Measurements from ENCODE around the gene CDC42. TPM values are rescaled to one million over a fixed set of nuclear protein-coding genes. Genes with fewer than 3 reads are reported as not detected.

CDC42 gene
- total RNA-seq, 1 experiment from 2014 or later = 171 TPM

DNA sequence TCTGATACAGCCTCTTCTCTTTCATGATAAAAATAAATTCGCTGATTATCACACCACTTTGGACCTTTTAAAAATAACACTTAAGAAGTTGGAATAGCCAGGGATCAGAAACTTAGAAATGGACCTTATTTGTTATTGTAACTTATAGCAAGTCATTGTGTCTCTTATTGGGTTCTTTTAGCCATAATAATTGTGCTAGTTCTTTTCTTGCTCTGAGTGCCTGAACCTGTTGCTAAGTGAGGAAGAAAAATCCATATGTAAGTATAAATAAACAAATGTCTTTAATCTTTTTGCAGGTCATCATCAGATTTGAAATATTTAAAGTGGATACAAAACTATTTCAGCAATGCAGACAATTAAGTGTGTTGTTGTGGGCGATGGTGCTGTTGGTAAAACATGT, 25.6 kb downstream of the CDC42 start (continued):
- TF ChIP-seq, protein P1, sequence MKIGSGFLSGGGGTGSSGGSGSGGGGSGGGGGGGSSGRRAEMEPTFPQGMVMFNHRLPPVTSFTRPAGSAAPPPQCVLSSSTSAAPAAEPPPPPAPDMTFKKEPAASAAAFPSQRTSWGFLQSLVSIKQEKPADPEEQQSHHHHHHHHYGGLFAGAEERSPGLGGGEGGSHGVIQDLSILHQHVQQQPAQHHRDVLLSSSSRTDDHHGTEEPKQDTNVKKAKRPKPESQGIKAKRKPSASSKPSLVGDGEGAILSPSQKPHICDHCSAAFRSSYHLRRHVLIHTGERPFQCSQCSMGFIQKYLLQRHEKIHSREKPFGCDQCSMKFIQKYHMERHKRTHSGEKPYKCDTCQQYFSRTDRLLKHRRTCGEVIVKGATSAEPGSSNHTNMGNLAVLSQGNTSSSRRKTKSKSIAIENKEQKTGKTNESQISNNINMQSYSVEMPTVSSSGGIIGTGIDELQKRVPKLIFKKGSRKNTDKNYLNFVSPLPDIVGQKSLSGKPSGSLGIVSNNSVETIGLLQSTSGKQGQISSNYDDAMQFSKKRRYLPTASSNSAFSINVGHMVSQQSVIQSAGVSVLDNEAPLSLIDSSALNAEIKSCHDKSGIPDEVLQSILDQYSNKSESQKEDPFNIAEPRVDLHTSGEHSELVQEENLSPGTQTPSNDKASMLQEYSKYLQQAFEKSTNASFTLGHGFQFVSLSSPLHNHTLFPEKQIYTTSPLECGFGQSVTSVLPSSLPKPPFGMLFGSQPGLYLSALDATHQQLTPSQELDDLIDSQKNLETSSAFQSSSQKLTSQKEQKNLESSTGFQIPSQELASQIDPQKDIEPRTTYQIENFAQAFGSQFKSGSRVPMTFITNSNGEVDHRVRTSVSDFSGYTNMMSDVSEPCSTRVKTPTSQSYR (CRISPR knock-in tag; IDR thresholded peaks at IDR 0.05) = no peak
- TF ChIP-seq ZNF121 (CRISPR knock-in tag; IDR thresholded peaks at IDR 0.05) = no peak
- TF ChIP-seq, protein P2, sequence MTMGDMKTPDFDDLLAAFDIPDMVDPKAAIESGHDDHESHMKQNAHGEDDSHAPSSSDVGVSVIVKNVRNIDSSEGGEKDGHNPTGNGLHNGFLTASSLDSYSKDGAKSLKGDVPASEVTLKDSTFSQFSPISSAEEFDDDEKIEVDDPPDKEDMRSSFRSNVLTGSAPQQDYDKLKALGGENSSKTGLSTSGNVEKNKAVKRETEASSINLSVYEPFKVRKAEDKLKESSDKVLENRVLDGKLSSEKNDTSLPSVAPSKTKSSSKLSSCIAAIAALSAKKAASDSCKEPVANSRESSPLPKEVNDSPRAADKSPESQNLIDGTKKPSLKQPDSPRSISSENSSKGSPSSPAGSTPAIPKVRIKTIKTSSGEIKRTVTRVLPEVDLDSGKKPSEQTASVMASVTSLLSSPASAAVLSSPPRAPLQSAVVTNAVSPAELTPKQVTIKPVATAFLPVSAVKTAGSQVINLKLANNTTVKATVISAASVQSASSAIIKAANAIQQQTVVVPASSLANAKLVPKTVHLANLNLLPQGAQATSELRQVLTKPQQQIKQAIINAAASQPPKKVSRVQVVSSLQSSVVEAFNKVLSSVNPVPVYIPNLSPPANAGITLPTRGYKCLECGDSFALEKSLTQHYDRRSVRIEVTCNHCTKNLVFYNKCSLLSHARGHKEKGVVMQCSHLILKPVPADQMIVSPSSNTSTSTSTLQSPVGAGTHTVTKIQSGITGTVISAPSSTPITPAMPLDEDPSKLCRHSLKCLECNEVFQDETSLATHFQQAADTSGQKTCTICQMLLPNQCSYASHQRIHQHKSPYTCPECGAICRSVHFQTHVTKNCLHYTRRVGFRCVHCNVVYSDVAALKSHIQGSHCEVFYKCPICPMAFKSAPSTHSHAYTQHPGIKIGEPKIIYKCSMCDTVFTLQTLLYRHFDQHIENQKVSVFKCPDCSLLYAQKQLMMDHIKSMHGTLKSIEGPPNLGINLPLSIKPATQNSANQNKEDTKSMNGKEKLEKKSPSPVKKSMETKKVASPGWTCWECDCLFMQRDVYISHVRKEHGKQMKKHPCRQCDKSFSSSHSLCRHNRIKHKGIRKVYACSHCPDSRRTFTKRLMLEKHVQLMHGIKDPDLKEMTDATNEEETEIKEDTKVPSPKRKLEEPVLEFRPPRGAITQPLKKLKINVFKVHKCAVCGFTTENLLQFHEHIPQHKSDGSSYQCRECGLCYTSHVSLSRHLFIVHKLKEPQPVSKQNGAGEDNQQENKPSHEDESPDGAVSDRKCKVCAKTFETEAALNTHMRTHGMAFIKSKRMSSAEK (CRISPR knock-in tag; IDR thresholded peaks at IDR 0.05; ENCODE audit: borderline replicate concordance) = no peak
- TF ChIP-seq ELF4 (CRISPR knock-in tag; IDR thresholded peaks at IDR 0.05; ENCODE audit: low read depth) = no peak

DNA sequence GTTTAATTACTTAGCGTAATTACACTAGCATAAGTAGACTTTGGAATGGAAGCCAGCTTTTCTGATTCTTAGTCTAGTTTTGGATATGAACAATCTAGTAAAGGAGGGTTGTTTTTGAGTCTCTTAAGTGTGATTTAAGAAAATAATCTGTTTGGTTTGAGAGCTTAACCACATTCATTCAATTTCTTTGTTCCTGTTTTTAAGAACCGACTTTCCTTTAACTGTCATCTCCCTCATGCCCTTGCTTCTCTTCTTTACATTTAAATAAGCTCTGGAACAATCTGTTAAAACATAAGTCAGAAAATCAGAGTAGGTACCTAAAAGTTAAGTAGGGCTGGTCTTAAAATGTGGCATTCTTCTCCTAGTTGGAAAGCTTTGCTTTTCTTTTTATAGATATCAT, 27.7 kb downstream of the CDC42 start:
- no peak for DNase-seq (ENCODE audit: low spot score)
- Mint-ChIP-seq H3K4me1 (peaks cover 8% of the 10 kb centered on the region), H3K27me3 (ENCODE audit: low read depth) (no peaks in the 10 kb centered on the region), H3K36me3 (peaks cover 25% of the 10 kb centered on the region), H3K4me3 (no peak overlapping the region), H3K27ac (no peak overlapping the region), H3K9me3 (no peaks in the 10 kb centered on the region)
- ChIA-PET POLR2A (no interaction called here), CTCF (interaction anchor here (1.8 kb wide), 1 partner anchor 10 kb away, joined by 4 read pairs; no protein-coding TSS in a partner anchor)
- TF ChIP-seq ZNF416 (CRISPR knock-in tag; IDR thresholded peaks at IDR 0.05) = no peak
- TF ChIP-seq, protein P3, sequence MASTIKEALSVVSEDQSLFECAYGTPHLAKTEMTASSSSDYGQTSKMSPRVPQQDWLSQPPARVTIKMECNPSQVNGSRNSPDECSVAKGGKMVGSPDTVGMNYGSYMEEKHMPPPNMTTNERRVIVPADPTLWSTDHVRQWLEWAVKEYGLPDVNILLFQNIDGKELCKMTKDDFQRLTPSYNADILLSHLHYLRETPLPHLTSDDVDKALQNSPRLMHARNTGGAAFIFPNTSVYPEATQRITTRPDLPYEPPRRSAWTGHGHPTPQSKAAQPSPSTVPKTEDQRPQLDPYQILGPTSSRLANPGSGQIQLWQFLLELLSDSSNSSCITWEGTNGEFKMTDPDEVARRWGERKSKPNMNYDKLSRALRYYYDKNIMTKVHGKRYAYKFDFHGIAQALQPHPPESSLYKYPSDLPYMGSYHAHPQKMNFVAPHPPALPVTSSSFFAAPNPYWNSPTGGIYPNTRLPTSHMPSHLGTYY (CRISPR knock-in tag; IDR thresholded peaks at IDR 0.05) = no peak
- TF ChIP-seq TEAD1 (CRISPR knock-in tag; IDR thresholded peaks at IDR 0.05) = no peak
- no peak for ATAC-seq

DNA sequence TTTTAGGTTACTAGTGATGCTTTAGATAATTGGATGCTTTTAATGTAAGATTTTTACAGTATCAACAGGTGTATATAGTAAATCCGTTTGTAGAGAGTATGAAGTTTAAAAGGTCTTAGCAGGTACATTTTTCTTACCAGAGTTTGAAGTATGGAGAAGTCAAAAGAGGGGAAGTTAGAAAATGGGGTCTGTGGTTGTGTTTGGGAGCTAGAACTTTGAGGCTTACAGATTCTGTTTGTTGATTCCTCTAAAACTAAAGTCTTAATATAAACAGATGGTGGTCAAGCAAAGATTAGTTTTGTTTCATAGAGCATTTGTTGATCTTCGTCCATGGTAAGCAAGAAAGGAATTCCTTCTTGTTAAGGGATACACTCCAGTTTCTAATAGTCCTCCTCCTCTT, 35.8 kb downstream of the CDC42 start:
- Mint-ChIP-seq H3K36me3 (peaks cover 14% of the 10 kb centered on the region), H3K4me3 (no peak overlapping the region), H3K4me1 (peaks cover 55% of the 10 kb centered on the region), H3K9me3 (no peaks in the 10 kb centered on the region), H3K27ac (peak overlapping the region; percentile 43), H3K27me3 (ENCODE audit: low read depth) (no peaks in the 10 kb centered on the region)
- ChIA-PET POLR2A (no interaction called here), CTCF (no interaction called here)
- ATAC-seq = no peak
- no peak for DNase-seq (ENCODE audit: low spot score)
- TF ChIP-seq, protein P3 (CRISPR knock-in tag; IDR thresholded peaks at IDR 0.05) = no peak
- no peak for TF ChIP-seq NR3C1 (CRISPR knock-in tag; conservative IDR thresholded peaks at IDR 0.05; ENCODE audit: low read depth)
- TF ChIP-seq RELA (CRISPR knock-in tag; IDR thresholded peaks at IDR 0.05; ENCODE audit: borderline replicate concordance) = no peak
- TF ChIP-seq, protein P4, sequence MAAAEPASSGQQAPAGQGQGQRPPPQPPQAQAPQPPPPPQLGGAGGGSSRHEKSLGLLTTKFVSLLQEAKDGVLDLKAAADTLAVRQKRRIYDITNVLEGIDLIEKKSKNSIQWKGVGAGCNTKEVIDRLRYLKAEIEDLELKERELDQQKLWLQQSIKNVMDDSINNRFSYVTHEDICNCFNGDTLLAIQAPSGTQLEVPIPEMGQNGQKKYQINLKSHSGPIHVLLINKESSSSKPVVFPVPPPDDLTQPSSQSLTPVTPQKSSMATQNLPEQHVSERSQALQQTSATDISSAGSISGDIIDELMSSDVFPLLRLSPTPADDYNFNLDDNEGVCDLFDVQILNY (CRISPR knock-in tag; IDR thresholded peaks at IDR 0.05) = no peak
- TF ChIP-seq SP1 (CRISPR knock-in tag; conservative IDR thresholded peaks at IDR 0.05) = no peak
- no peak for TF ChIP-seq ZBTB21 (CRISPR knock-in tag; IDR thresholded peaks at IDR 0.05; ENCODE audit: borderline replicate concordance)
- TF ChIP-seq, protein P5, sequence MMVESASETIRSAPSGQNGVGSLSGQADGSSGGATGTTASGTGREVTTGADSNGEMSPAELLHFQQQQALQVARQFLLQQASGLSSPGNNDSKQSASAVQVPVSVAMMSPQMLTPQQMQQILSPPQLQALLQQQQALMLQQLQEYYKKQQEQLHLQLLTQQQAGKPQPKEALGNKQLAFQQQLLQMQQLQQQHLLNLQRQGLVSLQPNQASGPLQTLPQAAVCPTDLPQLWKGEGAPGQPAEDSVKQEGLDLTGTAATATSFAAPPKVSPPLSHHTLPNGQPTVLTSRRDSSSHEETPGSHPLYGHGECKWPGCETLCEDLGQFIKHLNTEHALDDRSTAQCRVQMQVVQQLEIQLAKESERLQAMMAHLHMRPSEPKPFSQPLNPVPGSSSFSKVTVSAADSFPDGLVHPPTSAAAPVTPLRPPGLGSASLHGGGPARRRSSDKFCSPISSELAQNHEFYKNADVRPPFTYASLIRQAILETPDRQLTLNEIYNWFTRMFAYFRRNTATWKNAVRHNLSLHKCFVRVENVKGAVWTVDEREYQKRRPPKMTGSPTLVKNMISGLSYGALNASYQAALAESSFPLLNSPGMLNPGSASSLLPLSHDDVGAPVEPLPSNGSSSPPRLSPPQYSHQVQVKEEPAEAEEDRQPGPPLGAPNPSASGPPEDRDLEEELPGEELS (CRISPR knock-in tag; IDR thresholded peaks at IDR 0.05) = no peak
- TF ChIP-seq ZNF317 (CRISPR knock-in tag; IDR thresholded peaks at IDR 0.05; ENCODE audit: borderline replicate concordance, low read depth) = no peak
- TF ChIP-seq NR2C2 (CRISPR knock-in tag; IDR thresholded peaks at IDR 0.05) = no peak
- TF ChIP-seq, protein P6, sequence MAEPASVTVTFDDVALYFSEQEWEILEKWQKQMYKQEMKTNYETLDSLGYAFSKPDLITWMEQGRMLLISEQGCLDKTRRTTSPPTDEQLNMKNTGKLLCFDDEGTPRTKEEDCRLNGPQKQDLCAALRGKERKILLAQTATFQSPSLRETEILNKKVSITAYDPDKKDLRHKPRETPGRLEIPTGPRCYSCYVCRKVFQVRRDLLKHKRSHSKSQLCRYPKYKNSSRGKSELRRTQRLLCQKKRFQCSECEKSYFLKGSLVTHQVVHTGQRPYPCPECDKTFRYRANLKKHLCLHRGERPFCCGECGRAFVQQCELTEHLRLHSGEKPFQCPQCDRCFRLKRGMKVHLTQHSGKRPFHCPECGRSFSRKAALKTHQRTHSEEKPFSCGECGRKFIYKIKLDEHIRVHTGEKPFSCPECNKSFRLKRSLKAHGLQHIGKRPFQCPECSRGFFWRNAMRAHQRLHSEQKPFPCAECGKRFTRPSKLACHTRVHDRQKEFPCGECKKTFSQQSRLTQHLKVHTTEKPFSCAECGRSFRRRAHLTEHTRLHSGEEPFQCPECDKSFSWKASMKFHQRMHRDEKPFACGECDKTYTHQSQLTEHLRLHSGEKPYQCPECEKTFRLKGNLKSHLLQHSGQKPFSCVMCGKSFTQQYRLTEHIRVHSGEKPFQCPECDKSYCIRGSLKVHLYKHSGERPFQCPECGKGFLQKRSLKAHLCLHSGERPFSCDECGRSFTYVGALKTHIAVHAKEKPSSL (CRISPR knock-in tag; conservative IDR thresholded peaks at IDR 0.05) = no peak
- TF ChIP-seq, protein P7, sequence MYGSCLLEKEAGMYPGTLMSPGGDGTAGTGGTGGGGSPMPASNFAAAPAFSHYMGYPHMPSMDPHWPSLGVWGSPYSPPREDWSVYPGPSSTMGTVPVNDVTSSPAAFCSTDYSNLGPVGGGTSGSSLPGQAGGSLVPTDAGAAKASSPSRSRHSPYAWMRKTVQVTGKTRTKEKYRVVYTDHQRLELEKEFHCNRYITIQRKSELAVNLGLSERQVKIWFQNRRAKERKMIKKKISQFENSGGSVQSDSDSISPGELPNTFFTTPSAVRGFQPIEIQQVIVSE (CRISPR knock-in tag; IDR thresholded peaks at IDR 0.05; ENCODE audit: borderline replicate concordance) = no peak
